Activated CD4-positive, alpha-beta T cell treated with anti-CD3 and anti-CD28 coated beads for 48 hours (primary cell): ENCODE results near the gene EXOC3.

ENCODE experiments used
- DNase-seq: peaks from one replicate; pipeline ENCODE4 v3.0.0-alpha.2; 2020

EXOC3 gene

GRCh38 chr5:440401-441201 lies 2.4 kb upstream of the EXOC3 start:
- no peak for DNase-seq

- no peak for DNase-seq
Measured at GRCh38 chr5:441996-442334, 1.0 kb upstream of the EXOC3 start.

- DNase-seq = peak; percentile 53
Measured at GRCh38 chr5:443239-444151, 519 bp downstream of the EXOC3 start.

GRCh38 chr5:444226-444625 lies 1.2 kb downstream of the EXOC3 start:
- DNase-seq = no peak

GRCh38 chr5:445591-445990 lies 2.6 kb downstream of the EXOC3 start:
- no peak for DNase-seq

- DNase-seq = no peak
Measured at GRCh38 chr5:446066-446882, 3.3 kb downstream of the EXOC3 start.

- DNase-seq = no peak
Measured at GRCh38 chr5:446883-447263, 3.9 kb downstream of the EXOC3 start.

GRCh38 chr5:447501-447900 lies 4.5 kb downstream of the EXOC3 start:
- no peak for DNase-seq

- DNase-seq = peak; percentile 1
Measured at GRCh38 chr5:448061-448765, 5.2 kb downstream of the EXOC3 start.

- DNase-seq = no peak
Measured at GRCh38 chr5:448766-449090, 5.8 kb downstream of the EXOC3 start.

- DNase-seq = no peak
Measured at GRCh38 chr5:449151-449550, 6.2 kb downstream of the EXOC3 start.

GRCh38 chr5:451587-452458 lies 8.8 kb downstream of the EXOC3 start:
- no peak for DNase-seq

GRCh38 chr5:452978-453710 lies 10.2 kb downstream of the EXOC3 start:
- no peak for DNase-seq

- DNase-seq = no peak
Measured at GRCh38 chr5:453725-454481, 10.9 kb downstream of the EXOC3 start.

- DNase-seq = no peak
Measured at GRCh38 chr5:454936-455335, 12.0 kb downstream of the EXOC3 start.

- no peak for DNase-seq
Measured at GRCh38 chr5:455806-456205, 12.8 kb downstream of the EXOC3 start.

GRCh38 chr5:456351-457194 lies 13.6 kb downstream of the EXOC3 start:
- no peak for DNase-seq

GRCh38 chr5:457195-457961 lies 14.4 kb downstream of the EXOC3 start:
- no peak for DNase-seq
